PC-3 (cell line): Measurements from ENCODE around the gene RRBP1. TPM values are rescaled to one million over a fixed set of nuclear protein-coding genes. Genes with fewer than 3 reads are reported as not detected.

Experiments
- ATAC-seq: fragments of 200-7000 bp; cut with Tn5 transposase; 2 replicates; pipeline ENCODE4 v1.9.1; 2020; ENCODE audit warnings: mild to moderate bottlenecking, moderate library complexity
- BruUV-seq: library from RNA; stranded (reverse); fragments of 400-500 nt; replicated peaks from 2 replicates; lab custom pipeline; 2021; lab: Mats Ljungman, UMichigan
- CTCF ChIA-PET: fragments of 300-600 bp; sonication (Branson Sonifier 250); formaldehyde crosslinking; loops from one replicate; lab custom pipeline; 2022; ENCODE audit warnings: antibody characterized with exemption; lab: Charles Lee
- POLR2A ChIA-PET: fragments of 300-600 bp; sonication (Branson Sonifier 250); formaldehyde crosslinking; loops from one replicate; lab custom pipeline; 2022; ENCODE audit warnings: antibody characterized with exemption; ENCODE audit not compliant: unreplicated experiment; lab: Charles Lee
- DNase-seq: peaks from one replicate; pipeline ENCODE4 v3.0.0-alpha.2; 2015
- H2AFZ ChIP-seq: fragments of 300-600 bp; sonication (generic); 2 replicates; pipeline ENCODE4 v1.6.0; 2016; ENCODE audit warnings: antibody characterized with exemption, low read length
- H3F3A ChIP-seq: fragments of 300-600 bp; sonication (generic); one replicate; pipeline ENCODE4 v1.6.0; 2017; ENCODE audit warnings: antibody characterized with exemption, low read length, control low read depth, mild to moderate bottlenecking; ENCODE audit not compliant: unreplicated experiment
- H3K27ac ChIP-seq: fragments of 300-600 bp; sonication (generic); 2 replicates; pipeline ENCODE4 v1.5.1; 2016; ENCODE audit warnings: mild to moderate bottlenecking, low read length
- H3K27me3 ChIP-seq: fragments of 300-600 bp; sonication (generic); 2 replicates; pipeline ENCODE4 v1.6.1; 2016; ENCODE audit warnings: low read length, mixed read lengths
- H3K36me3 ChIP-seq: fragments of 300-600 bp; sonication (generic); 2 replicates; pipeline ENCODE4 v1.6.1; 2016; ENCODE audit warnings: low read depth, mixed run types, low read length, mixed read lengths
- H3K4me1 ChIP-seq: fragments of 300-600 bp; sonication (generic); 2 replicates; pipeline ENCODE4 v1.5.1; 2016; ENCODE audit warnings: low read length; ENCODE audit not compliant: insufficient read depth
- H3K4me2 ChIP-seq: fragments of 300-600 bp; sonication (generic); 2 replicates; pipeline ENCODE4 v1.6.0; 2016; ENCODE audit warnings: low read length
- H3K4me3 ChIP-seq: fragments of 300-600 bp; sonication (generic); 2 replicates; pipeline ENCODE4 v1.5.1; 2016; ENCODE audit warnings: mild to moderate bottlenecking, low read length, mixed read lengths
- H3K79me2 ChIP-seq: fragments of 300-600 bp; sonication (generic); 2 replicates; pipeline ENCODE4 v1.6.1; 2017; ENCODE audit warnings: low read length, mixed read lengths
- H3K9ac ChIP-seq: fragments of 300-600 bp; sonication (generic); 2 replicates; pipeline ENCODE4 v1.6.0; 2016; ENCODE audit warnings: mild to moderate bottlenecking, low read length
- H3K9me2 ChIP-seq: fragments of 300-600 bp; sonication (generic); replicated peaks from 2 replicates; pipeline ENCODE4 v1.6.1; 2016; ENCODE audit warnings: mixed run types, low read length, mixed read lengths
- H3K9me3 ChIP-seq: fragments of 300-600 bp; sonication (generic); 2 replicates; pipeline ENCODE4 v1.6.1; 2016; ENCODE audit warnings: low read length, mixed read lengths
- H4K20me1 ChIP-seq: fragments of 300-600 bp; sonication (generic); 2 replicates; pipeline ENCODE4 v1.6.1; 2016; ENCODE audit warnings: low read length, mixed read lengths
- EZH2 ChIP-seq: fragments of 300-600 bp; sonication (generic); IDR thresholded peaks from one replicate; pipeline ENCODE4 v1.6.1; 2017; ENCODE audit warnings: antibody characterized with exemption, mild to moderate bottlenecking, low read length; ENCODE audit not compliant: unreplicated experiment
- EZH2phosphoT487 ChIP-seq: fragments of 300-600 bp; sonication (generic); IDR thresholded peaks from 2 replicates; pipeline ENCODE4 v1.6.1; 2018; ENCODE audit warnings: mild to moderate bottlenecking, antibody characterized with exemption, low read length, borderline replicate concordance
- intact Hi-C: fragments of 100-400 bp; cut with micrococcal nuclease; formaldehyde crosslinking; loops from 2 replicates; pipeline ENCODE4 v1.9.0; 2023
- total RNA-seq: library from RNA; depleted of rRNA; stranded (reverse); fragments of >200 nt; gene quantifications from 2 replicates; pipeline ENCODE4 v1.2.3, GENCODE V29; 2014
- TF ChIP-seq, protein P1 (sequence below): fragments of 300-600 bp; sonication (generic); conservative IDR thresholded peaks from 2 replicates; pipeline ENCODE4 v1.5.1; 2017; ENCODE audit warnings: antibody characterized with exemption, low read depth, mild to moderate bottlenecking, low read length

The RRBP1 gene
- total RNA-seq, 1 experiment from 2014 or later = 176 TPM

DNA sequence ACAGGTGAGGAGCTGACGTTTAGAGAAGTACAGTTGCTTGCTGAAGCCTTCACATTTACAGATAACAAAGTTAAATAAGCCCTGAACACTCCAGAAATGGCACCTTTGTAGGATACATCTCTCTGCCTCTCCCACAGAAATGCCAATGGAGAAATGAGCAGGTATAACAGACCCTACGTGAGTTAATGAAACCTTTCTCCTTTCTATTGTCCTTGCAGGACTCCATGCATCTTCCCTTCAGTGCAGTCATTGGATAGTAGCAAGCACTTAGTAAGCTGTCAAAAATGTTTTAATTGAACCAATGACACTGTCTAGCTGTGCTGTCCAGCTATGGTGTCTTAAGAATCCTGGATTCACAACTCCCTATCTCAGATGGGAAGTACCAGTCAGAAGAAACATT, 8.1 kb upstream of the RRBP1 start:
- no peak for DNase-seq
- no peaks in the 10 kb centered on the region for H3K4me1 ChIP-seq
- TF ChIP-seq EZH2phosphoT487 (no peak), EZH2 (no peak)
- TF ChIP-seq, protein P1, sequence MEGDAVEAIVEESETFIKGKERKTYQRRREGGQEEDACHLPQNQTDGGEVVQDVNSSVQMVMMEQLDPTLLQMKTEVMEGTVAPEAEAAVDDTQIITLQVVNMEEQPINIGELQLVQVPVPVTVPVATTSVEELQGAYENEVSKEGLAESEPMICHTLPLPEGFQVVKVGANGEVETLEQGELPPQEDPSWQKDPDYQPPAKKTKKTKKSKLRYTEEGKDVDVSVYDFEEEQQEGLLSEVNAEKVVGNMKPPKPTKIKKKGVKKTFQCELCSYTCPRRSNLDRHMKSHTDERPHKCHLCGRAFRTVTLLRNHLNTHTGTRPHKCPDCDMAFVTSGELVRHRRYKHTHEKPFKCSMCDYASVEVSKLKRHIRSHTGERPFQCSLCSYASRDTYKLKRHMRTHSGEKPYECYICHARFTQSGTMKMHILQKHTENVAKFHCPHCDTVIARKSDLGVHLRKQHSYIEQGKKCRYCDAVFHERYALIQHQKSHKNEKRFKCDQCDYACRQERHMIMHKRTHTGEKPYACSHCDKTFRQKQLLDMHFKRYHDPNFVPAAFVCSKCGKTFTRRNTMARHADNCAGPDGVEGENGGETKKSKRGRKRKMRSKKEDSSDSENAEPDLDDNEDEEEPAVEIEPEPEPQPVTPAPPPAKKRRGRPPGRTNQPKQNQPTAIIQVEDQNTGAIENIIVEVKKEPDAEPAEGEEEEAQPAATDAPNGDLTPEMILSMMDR = no peak
- ATAC-seq = no peak
- H4K20me1 ChIP-seq = no peaks in the 10 kb centered on the region
- no peak overlapping the region for H3K9ac ChIP-seq
- POLR2A ChIA-PET = no interaction called here
- H3K9me3 ChIP-seq = no peaks in the 10 kb centered on the region
- H3K36me3 ChIP-seq = no peaks in the 10 kb centered on the region
- H3F3A ChIP-seq = no peaks in the 10 kb centered on the region
- intact Hi-C loops = no loop called here
- CTCF ChIA-PET = no interaction called here
- H3K4me2 ChIP-seq = no peak overlapping the region
- H3K79me2 ChIP-seq = no peaks in the 10 kb centered on the region
- no peaks in the 10 kb centered on the region for H3K9me2 ChIP-seq
- H3K4me3 ChIP-seq = no peak overlapping the region
- H2AFZ ChIP-seq = no peak overlapping the region
- no TSS peak for BruUV-seq
- peaks cover 30% of the 10 kb centered on the region for H3K27me3 ChIP-seq
- H3K27ac ChIP-seq = no peak overlapping the region

DNA sequence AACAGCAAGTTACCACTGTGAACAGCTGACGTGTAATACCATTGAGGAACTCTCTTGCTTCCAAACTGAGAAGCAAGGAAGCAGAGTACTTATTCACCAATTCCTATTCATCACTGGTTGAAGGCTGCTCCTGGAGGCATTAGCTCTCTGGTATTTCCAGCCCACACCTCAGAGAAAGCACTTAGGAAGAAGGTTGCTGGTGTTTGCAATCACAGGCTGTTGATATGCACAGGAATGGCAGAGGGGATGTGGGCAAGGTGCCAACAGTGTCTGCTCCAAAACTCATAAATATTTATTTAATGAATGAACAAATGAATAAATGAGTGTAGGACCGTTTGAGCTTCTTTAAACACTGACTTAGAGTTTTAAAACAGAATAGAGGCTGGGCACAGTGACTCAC, 6.9 kb upstream of the RRBP1 start:
- Histone ChIP-seq H3K27ac (no peak overlapping the region), H2AFZ (no peak overlapping the region), H3K9me2 (no peaks in the 10 kb centered on the region), H3K9ac (no peak overlapping the region), H3K36me3 (no peaks in the 10 kb centered on the region), H3K4me2 (no peak overlapping the region), H3K27me3 (peaks cover 38% of the 10 kb centered on the region), H3K4me1 (no peaks in the 10 kb centered on the region), H3K9me3 (no peaks in the 10 kb centered on the region), H3K4me3 (no peak overlapping the region), H3F3A (no peaks in the 10 kb centered on the region), H4K20me1 (no peaks in the 10 kb centered on the region), H3K79me2 (no peaks in the 10 kb centered on the region)
- intact Hi-C loops = no loop called here
- no TSS peak for BruUV-seq
- ChIA-PET CTCF (no interaction called here), POLR2A (no interaction called here)
- TF ChIP-seq EZH2 = no peak
- TF ChIP-seq, protein P1 = no peak
- ATAC-seq (no peak; the same call in none of the 2 replicates), DNase-seq (no peak)

DNA sequence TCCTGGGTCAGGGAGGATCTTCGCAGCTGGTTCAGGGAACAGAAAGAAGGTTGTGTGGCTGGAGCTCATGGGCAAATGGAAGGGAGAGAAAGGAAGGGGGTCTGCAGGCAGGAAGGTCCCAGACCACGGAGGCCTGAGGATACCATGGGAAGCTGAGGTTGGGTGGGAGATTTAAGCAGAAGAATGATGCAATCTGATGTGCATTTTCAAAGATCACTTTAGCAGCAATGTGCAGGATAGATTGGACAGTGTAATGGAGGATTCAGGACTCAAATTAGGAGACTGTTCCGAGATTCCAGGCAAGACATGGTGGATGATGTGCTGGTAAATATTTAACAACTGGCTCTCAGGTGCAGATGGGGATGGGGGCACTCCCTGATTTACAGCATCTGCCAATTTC, 5.8 kb upstream of the RRBP1 start:
- Histone ChIP-seq H3K79me2 (no peaks in the 10 kb centered on the region), H3K9me3 (no peaks in the 10 kb centered on the region), H3K27ac (no peak overlapping the region), H3K9ac (no peak overlapping the region), H2AFZ (no peak overlapping the region), H3K4me3 (no peak overlapping the region), H3K4me1 (no peaks in the 10 kb centered on the region), H3K4me2 (no peak overlapping the region), H3K9me2 (no peaks in the 10 kb centered on the region), H3F3A (no peaks in the 10 kb centered on the region), H4K20me1 (no peaks in the 10 kb centered on the region), H3K27me3 (peaks cover 46% of the 10 kb centered on the region), H3K36me3 (no peaks in the 10 kb centered on the region)
- BruUV-seq = no TSS peak
- no peak for DNase-seq
- TF ChIP-seq EZH2phosphoT487 (no peak), EZH2 (no peak)
- TF ChIP-seq, protein P1 = no peak
- no peak for ATAC-seq
- CTCF ChIA-PET = no interaction called here
- POLR2A ChIA-PET = no interaction called here
- intact Hi-C loops = no loop called here
